Esophagus (tissue), 2 donors: ENCODE measurements around the gene HIBCH. TPM values are rescaled to one million over a fixed set of nuclear protein-coding genes. Genes with fewer than 3 reads are reported as not detected.
A peak's percentile ranks its signal among the peaks of the same experiment; 100 is the strongest.
"Not testable (repeated sequence)": the region's sequence is repeated elsewhere in the genome, so short reads cannot be mapped to it uniquely, and the experiment has no call there.

Source experiments
- H3K27ac ChIP-seq, 2 donors: one replicate each; pipeline ENCODE4 v1.5.1; 2013; ENCODE audit warnings: low read depth in 2 of 2, mild to moderate bottlenecking in 2 of 2, inconsistent platforms in 1 of 2, low read length in 1 of 2, moderate library complexity in 1 of 2
- H3K27me3 ChIP-seq, 2 donors: one replicate each; pipeline ENCODE4 v1.6.1; 2013; ENCODE audit warnings: low read length in 2 of 2, control low read depth in 1 of 2, mild to moderate bottlenecking in 1 of 2; ENCODE audit not compliant: insufficient read depth in 2 of 2, control insufficient read depth in 1 of 2
- H3K36me3 ChIP-seq, 2 donors: one replicate each; pipeline ENCODE4 v1.6.1; 2013; ENCODE audit warnings: low read length in 1 of 2; ENCODE audit not compliant: control insufficient read depth in 2 of 2, insufficient read depth in 2 of 2
- H3K4me1 ChIP-seq, 2 donors: one replicate each; pipeline ENCODE4 v1.6.1; 2013; ENCODE audit warnings: low read length in 1 of 2; ENCODE audit not compliant: control insufficient read depth in 2 of 2, insufficient read depth in 2 of 2
- H3K4me3 ChIP-seq, 2 donors: one replicate each; pipeline ENCODE4 v1.5.1; 2013; ENCODE audit warnings: low read length in 2 of 2, mild to moderate bottlenecking in 2 of 2, low read depth in 1 of 2, moderate library complexity in 1 of 2
- H3K9me3 ChIP-seq, 2 donors: one replicate each; pipeline ENCODE4 v1.6.1; 2013; ENCODE audit warnings: mild to moderate bottlenecking in 2 of 2, low read depth in 1 of 2, low read length in 1 of 2, moderate library complexity in 1 of 2; ENCODE audit not compliant: control insufficient read depth in 2 of 2, insufficient read depth in 1 of 2
- WGBS, 2 donors: extraction: QIAGEN DNeasy Blood & Tissue Kit; methylation state at CpG; one replicate each; pipeline ENCODE4 v1.1.7; 2013; 5-methylcytosine and 5-hydroxymethylcytosine counted together
- polyA plus RNA-seq, 2 donors: library from polyadenylated mRNA; stranded (reverse); fragments of 200-250 nt; gene quantifications; one replicate each; pipeline ENCODE4 v1.2.3, GENCODE V29; 2013
- donor health status: healthy with polysubstance abuse.
- donor health status: Bipolar disorder and iron deficiency.

Gene HIBCH
- polyA plus RNA-seq, 2 donors = 17.5 to 32.4 TPM

GRCh38 chr2:190173392-190173791, 146.2 kb downstream of the HIBCH start:
- Histone ChIP-seq H3K27me3 (no peaks in the 10 kb centered on the region), H3K9me3 (peaks cover 0 to 3% of the 10 kb centered on the region in 2 donors), H3K4me1 (peaks cover 0 to 3% of the 10 kb centered on the region in 2 donors), H3K4me3 (no peak overlapping the region), H3K27ac (no peak overlapping the region), H3K36me3 (no peaks in the 10 kb centered on the region)
- WGBS, 2 donors = 79 to 80% methylated on average over 4 of the region's 4 CpGs

GRCh38 chr2:190170673-190171072, 149.0 kb downstream of the HIBCH start:
- Histone ChIP-seq H3K4me3 (no peak overlapping the region), H3K36me3 (no peaks in the 10 kb centered on the region), H3K4me1 (no peaks in the 10 kb centered on the region), H3K27me3 (no peaks in the 10 kb centered on the region), H3K9me3 (peaks cover 3% of the 10 kb centered on the region in 2 donors), H3K27ac (no peak overlapping the region)
- WGBS, 2 donors = 73 to 82% methylated on average over 2 of the region's 2 CpGs

GRCh38 chr2:190169221-190170072, 150.2 kb downstream of the HIBCH start:
- H3K9me3 ChIP-seq = peaks cover 3% of the 10 kb centered on the region in 2 donors
- no peak overlapping the region for H3K4me3 ChIP-seq
- no peaks in the 10 kb centered on the region for H3K36me3 ChIP-seq
- H3K27ac ChIP-seq = no peak overlapping the region
- WGBS, 2 donors = 67 to 70% methylated on average over 5 of the region's 5 CpGs
- H3K4me1 ChIP-seq = no peaks in the 10 kb centered on the region
- H3K27me3 ChIP-seq = no peaks in the 10 kb centered on the region

- no peaks in the 10 kb centered on the region for H3K36me3 ChIP-seq
- no peak overlapping the region for H3K4me3 ChIP-seq
- H3K27ac ChIP-seq = no peak overlapping the region
- H3K9me3 ChIP-seq = peaks cover 0 to 3% of the 10 kb centered on the region in 2 donors
- WGBS, 2 donors = 95 to 96% methylated on average over 5 of the region's 5 CpGs
- no peaks in the 10 kb centered on the region for H3K27me3 ChIP-seq
- no peaks in the 10 kb centered on the region for H3K4me1 ChIP-seq
Measured at GRCh38 chr2:190167702-190168101, 151.9 kb downstream of the HIBCH start.

- Histone ChIP-seq H3K4me3 (no peak overlapping the region), H3K27me3 (no peaks in the 10 kb centered on the region), H3K4me1 (no peaks in the 10 kb centered on the region), H3K9me3 (peaks cover 0 to 3% of the 10 kb centered on the region in 2 donors), H3K36me3 (no peaks in the 10 kb centered on the region), H3K27ac (no peak overlapping the region)
- 90 to 97% methylated on average over 1 of the region's 1 CpG for WGBS, 2 donors
Measured at GRCh38 chr2:190165491-190165890, 154.1 kb downstream of the HIBCH start.

- Histone ChIP-seq H3K4me3 (no peak overlapping the region), H3K27me3 (no peaks in the 10 kb centered on the region), H3K4me1 (no peaks in the 10 kb centered on the region), H3K27ac (no peak overlapping the region), H3K9me3 (peaks cover 0 to 3% of the 10 kb centered on the region in 2 donors), H3K36me3 (no peaks in the 10 kb centered on the region)
- 93 to 95% methylated on average over 11 of the region's 11 CpGs for WGBS, 2 donors
Measured at GRCh38 chr2:190162851-190163250, 156.8 kb downstream of the HIBCH start.

GRCh38 chr2:190159453-190159852, 160.2 kb downstream of the HIBCH start:
- Histone ChIP-seq H3K36me3 (no peaks in the 10 kb centered on the region), H3K4me3 (no peak overlapping the region), H3K27me3 (peaks cover 0 to 2% of the 10 kb centered on the region in 2 donors), H3K4me1 (no peaks in the 10 kb centered on the region), H3K27ac (peak overlapping the region in 1 of 2 donors; percentile 49), H3K9me3 (no peaks in the 10 kb centered on the region)
- 34 to 44% methylated on average over 3 of the region's 3 CpGs for WGBS, 2 donors

GRCh38 chr2:190158798-190159434, 160.7 kb downstream of the HIBCH start:
- Histone ChIP-seq H3K9me3 (no peaks in the 10 kb centered on the region), H3K4me1 (no peaks in the 10 kb centered on the region), H3K27me3 (peaks cover 0 to 2% of the 10 kb centered on the region in 2 donors), H3K27ac (peak overlapping the region in 1 of 2 donors; percentile 49), H3K36me3 (no peaks in the 10 kb centered on the region), H3K4me3 (no peak overlapping the region)
- 59 to 66% methylated on average over 3 of the region's 3 CpGs for WGBS, 2 donors

- H3K27me3 ChIP-seq, H3K4me3 ChIP-seq, H3K36me3 ChIP-seq, H3K4me1 ChIP-seq, H3K9me3 ChIP-seq, H3K27ac ChIP-seq: not testable (repeated sequence)
- WGBS, 2 donors = 81 to 84% methylated on average over 10 of the region's 10 CpGs
Measured at GRCh38 chr2:190157613-190158528, 161.8 kb downstream of the HIBCH start.
